NT2/D1 (cell line): ENCODE measurements around the gene CAMSAP3.

Experiments
- DNase-seq: peaks from one replicate; pipeline ENCODE4 v3.0.0-alpha.2; 2011; ENCODE audit warnings: low read depth, low spot score
- H3K27me3 ChIP-seq: 2 replicates; pipeline ENCODE4 v1.6.0; 2011; ENCODE audit warnings: mild to moderate bottlenecking; ENCODE audit not compliant: insufficient read length, insufficient read depth
- H3K36me3 ChIP-seq: 2 replicates; pipeline ENCODE4 v1.6.1; 2011; ENCODE audit warnings: mild to moderate bottlenecking, low read length, mixed read lengths; ENCODE audit not compliant: insufficient read depth, insufficient read length
- H3K4me1 ChIP-seq: 2 replicates; pipeline ENCODE4 v1.5.1; 2011; ENCODE audit not compliant: insufficient read depth, insufficient read length
- H3K4me3 ChIP-seq: 2 replicates; pipeline ENCODE4 v1.5.1; 2011; ENCODE audit warnings: low read depth; ENCODE audit not compliant: insufficient read length
- H3K9ac ChIP-seq: 2 replicates; pipeline ENCODE4 v1.6.0; 2011; ENCODE audit warnings: low read depth; ENCODE audit not compliant: insufficient read length
- H3K9me3 ChIP-seq: 2 replicates; pipeline ENCODE4 v1.5.1; 2011; ENCODE audit warnings: mild to moderate bottlenecking, low read length; ENCODE audit not compliant: insufficient read depth
- SUZ12 ChIP-seq: IDR thresholded peaks from 2 replicates; pipeline ENCODE4 v1.6.1; 2011; ENCODE audit not compliant: insufficient read length, insufficient read depth; ENCODE audit errors: extremely low read depth
- YY1 ChIP-seq: IDR thresholded peaks from 2 replicates; pipeline ENCODE4 v1.6.1; 2011; ENCODE audit not compliant: insufficient read length, insufficient read depth
- ZNF274 ChIP-seq: IDR thresholded peaks from 2 replicates; pipeline ENCODE4 v1.6.1; 2011; ENCODE audit warnings: mild to moderate bottlenecking, low read depth, low read length

The CAMSAP3 gene

DNA sequence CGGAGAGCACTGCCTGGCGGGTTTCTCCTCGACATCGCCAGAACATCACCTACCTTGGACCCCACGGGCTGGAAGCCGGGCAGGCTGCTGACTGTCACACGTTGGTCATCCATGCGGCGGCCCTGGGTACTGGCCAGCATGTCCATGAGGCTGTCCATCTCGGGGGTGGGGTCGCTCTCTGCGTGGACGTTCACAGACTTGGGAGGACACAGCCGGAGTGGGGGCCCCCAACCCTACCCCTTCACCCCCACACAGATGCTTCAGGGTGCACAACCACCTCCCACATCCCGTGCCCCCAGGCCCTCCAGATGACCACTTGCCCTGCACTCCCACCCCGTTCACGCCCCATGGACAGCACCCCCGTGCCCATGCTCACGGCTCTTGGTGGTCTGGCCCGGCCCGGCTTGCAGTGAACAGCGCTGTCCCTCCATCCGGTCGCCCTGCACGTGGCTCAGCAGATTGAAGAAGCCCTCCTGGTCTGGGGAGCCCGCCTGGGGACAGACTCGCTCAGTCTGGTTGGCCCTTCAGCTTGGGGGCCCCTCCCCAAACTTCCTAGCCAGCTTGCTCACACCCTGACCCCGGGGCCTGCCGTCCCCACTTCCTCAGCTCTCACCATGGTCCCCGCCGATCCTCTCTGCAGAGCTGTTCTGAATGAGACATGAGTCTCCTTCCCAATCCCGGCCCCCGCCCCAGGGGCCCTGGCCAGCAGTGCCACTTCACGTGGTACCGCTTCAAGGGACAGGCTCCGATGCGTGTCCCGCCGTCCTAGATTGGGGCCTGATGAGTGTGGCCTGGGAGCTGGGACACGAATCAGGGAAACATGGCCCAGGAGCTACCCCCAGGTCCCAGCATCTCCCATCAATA lies 36.9 kb downstream of the CAMSAP3 start:
- Histone ChIP-seq H3K4me3 (no peak overlapping the region), H3K27me3 (peaks cover 32% of the 10 kb centered on the region), H3K4me1 (peaks cover 13% of the 10 kb centered on the region), H3K9me3 (no peaks in the 10 kb centered on the region), H3K36me3 (peaks cover 29% of the 10 kb centered on the region), H3K9ac (no peak overlapping the region)
- TF ChIP-seq SUZ12 = no peak
- TF ChIP-seq YY1 = no peak
- no peak for TF ChIP-seq ZNF274
- DNase-seq = no peak

DNA sequence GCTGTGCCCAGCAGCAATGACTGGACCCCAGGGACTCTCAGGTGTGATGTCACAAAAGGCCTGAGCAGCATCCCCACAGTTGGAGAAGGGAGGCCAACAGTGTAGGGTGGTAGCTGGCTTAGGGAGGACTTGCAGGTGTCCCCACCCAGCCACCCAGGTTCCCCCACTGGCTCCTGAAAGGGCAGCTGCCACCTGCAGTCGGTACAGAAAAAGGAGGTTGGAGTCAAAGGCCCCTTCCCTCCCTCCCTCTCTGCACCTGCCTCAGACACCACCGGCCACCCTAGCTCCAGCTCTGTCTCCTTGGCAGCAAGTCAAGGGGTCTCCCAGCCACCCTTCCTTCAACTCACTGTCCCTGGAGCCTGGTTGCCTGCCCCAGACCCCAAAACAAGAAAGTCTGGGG lies 38.0 kb downstream of the CAMSAP3 start, which contains the start of gene PCP2:
Gene PCP2, minus strand, starts transcription at position 22 of the 400 bp plus-strand sequence. CDS start 262 bp downstream, outside the sequence.
- Histone ChIP-seq H3K4me3 (no peak within 1 kb of the TSS), H3K36me3 (peaks cover 20% of the 10 kb centered on the region), H3K27me3 (peaks cover 32% of the 10 kb centered on the region), H3K9me3 (no peaks in the 10 kb centered on the region), H3K9ac (no peak within 1 kb of the TSS), H3K4me1 (peaks cover 9% of the 10 kb centered on the region)
- DNase-seq = no peak
- TF ChIP-seq ZNF274 (no peak), SUZ12 (no peak), YY1 (no peak)

DNA sequence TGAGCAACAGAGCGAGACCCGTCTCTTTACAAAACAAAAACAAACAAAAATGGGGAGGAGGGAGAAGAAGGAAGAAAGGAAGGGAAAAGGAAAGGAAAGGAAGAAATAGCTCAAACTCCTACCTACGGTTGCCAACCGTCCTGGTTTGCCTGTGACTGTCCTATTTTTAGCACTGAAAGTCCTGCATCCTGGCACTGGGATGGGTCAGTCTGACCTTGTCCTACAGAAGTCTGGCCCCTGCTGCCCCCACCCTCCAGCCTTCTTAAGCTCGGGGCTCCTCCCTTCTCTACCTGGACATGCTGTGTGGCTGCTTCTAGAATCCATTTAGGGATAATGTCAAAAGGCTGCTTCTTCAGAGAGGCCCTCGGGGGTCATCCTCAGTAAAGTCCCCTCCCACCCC lies 40.0 kb downstream of the CAMSAP3 start:
- H3K9ac ChIP-seq = no peak overlapping the region
- no peak for DNase-seq
- H3K27me3 ChIP-seq = peaks cover 32% of the 10 kb centered on the region
- no peak overlapping the region for H3K4me3 ChIP-seq
- no peaks in the 10 kb centered on the region for H3K9me3 ChIP-seq
- TF ChIP-seq SUZ12 (no peak), YY1 (no peak), ZNF274 (no peak)
- H3K36me3 ChIP-seq = peaks cover 29% of the 10 kb centered on the region
- peaks cover 9% of the 10 kb centered on the region for H3K4me1 ChIP-seq

DNA sequence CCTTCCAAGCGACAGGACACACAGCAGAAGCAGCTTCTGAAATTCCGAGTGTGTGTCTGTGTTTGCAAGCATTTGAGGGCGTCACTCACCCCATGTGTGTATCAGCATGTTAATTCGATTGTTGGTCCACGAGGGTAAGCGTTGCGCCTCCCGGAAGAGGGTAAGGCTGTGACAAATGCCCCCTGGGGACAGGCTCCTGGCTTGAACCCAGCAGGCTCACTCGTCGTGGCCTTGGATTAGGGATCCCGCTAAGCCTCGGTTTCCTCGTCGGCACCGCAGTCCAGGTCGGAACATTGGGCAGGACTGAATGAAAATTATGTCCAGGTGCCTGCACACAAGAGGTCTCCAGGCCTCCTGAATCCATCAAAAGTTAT lies 40.6 kb downstream of the CAMSAP3 start:
- TF ChIP-seq SUZ12 = no peak
- no peak for TF ChIP-seq ZNF274
- TF ChIP-seq YY1 = no peak
- Histone ChIP-seq H3K4me1 (peaks cover 9% of the 10 kb centered on the region), H3K4me3 (no peak overlapping the region), H3K36me3 (peaks cover 26% of the 10 kb centered on the region), H3K9ac (no peak overlapping the region), H3K9me3 (no peaks in the 10 kb centered on the region), H3K27me3 (peaks cover 32% of the 10 kb centered on the region)
- no peak for DNase-seq

GRCh38 chr19:7636691-7637373 lies 41.2 kb downstream of the CAMSAP3 start, which contains the start of gene STXBP2:
Gene STXBP2, plus strand, starts transcription at chr19:7637110. Its CDS starts 40 bp downstream, at chr19:7637150.
- peaks cover 9% of the 10 kb centered on the region for H3K4me1 ChIP-seq
- peaks cover 32% of the 10 kb centered on the region for H3K27me3 ChIP-seq
- H3K9ac ChIP-seq = peak within 1 kb of the TSS; percentile 91
- peak; percentile 60 for DNase-seq
- H3K36me3 ChIP-seq = peaks cover 22% of the 10 kb centered on the region
- peak; percentile 42 for TF ChIP-seq YY1
- no peak for TF ChIP-seq ZNF274
- H3K9me3 ChIP-seq = no peaks in the 10 kb centered on the region
- peak within 1 kb of the TSS; percentile 81 for H3K4me3 ChIP-seq

DNA sequence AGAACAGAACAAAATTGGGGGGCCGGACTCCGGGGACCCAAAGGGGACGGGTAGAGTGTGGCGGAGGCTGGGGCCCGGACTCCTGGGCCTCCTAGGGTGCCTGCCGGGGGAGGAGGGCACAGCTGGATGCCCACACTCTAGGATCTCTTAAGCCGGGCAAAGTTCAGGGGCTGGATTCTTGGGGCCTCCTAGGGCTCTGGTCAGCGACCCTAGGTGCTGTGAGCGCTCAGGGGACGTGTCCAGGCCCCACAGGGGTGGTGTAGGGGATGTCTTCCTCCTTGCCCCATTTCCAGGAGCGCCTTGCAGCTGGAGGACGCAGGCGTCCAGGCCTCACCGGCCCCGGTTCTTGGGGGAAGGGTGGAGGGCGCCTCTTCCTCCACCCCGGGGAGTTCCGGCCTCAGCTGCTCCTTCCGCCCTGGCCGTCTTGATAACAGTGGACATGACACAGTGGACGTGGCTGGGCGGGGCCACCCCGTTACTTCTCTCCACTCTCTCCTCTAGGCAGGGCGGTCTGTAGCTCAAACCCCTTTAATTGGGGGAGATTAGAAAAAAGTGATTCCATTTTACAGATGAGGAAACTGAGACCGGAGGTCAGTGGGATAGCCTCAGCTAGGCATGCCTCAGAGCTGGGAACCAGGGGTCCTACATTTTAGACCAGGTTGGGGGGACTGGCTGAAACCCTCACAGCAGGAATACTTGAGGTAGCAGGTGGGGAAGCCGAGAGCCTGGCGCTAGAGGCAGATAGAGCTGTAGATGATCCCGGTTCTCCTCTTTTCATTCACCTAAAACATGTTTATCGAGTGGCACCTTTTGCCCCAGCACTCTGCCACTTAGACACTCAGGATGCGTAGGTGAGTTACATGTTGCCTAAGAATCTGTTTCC lies 42.0 kb downstream of the CAMSAP3 start:
- H3K4me1 ChIP-seq = peaks cover 9% of the 10 kb centered on the region
- H3K4me3 ChIP-seq = peak overlapping the region; percentile 81
- H3K9me3 ChIP-seq = no peaks in the 10 kb centered on the region
- H3K27me3 ChIP-seq = peaks cover 32% of the 10 kb centered on the region
- TF ChIP-seq YY1 (no peak), ZNF274 (no peak), SUZ12 (no peak)
- peak overlapping the region; percentile 91 for H3K9ac ChIP-seq
- peaks cover 16% of the 10 kb centered on the region for H3K36me3 ChIP-seq
- no peak for DNase-seq
